Stimulated activated CD8-positive, alpha-beta memory T cell treated with anti-CD3 and anti-CD28 coated beads, Interleukin-7, amount 100 ng/mL, for 24 hours (primary cell): ENCODE data around the gene TMEM201.

ENCODE experiments used
- DNase-seq: peaks from one replicate; pipeline ENCODE4 v3.0.0-alpha.2; 2020; ENCODE audit warnings: low read depth

The TMEM201 gene

GRCh38 chr1:9580942-9581341, 7.8 kb upstream of the TMEM201 start:
- no peak for DNase-seq

GRCh38 chr1:9586147-9586766, 2.5 kb upstream of the TMEM201 start:
- no peak for DNase-seq

GRCh38 chr1:9589144-9589718, 520 bp downstream of the TMEM201 start:
- DNase-seq, result no peak

- DNase-seq, result no peak
Measured at GRCh38 chr1:9589719-9590157, 1.0 kb downstream of the TMEM201 start.

GRCh38 chr1:9590201-9590600, 1.5 kb downstream of the TMEM201 start:
- no peak for DNase-seq

- DNase-seq, result no peak
Measured at GRCh38 chr1:9590945-9591668, 2.4 kb downstream of the TMEM201 start.

- no peak for DNase-seq
Measured at GRCh38 chr1:9591669-9592509, 3.2 kb downstream of the TMEM201 start.

- no peak for DNase-seq
Measured at GRCh38 chr1:9592510-9593075, 3.9 kb downstream of the TMEM201 start.

GRCh38 chr1:9593147-9593491, 4.4 kb downstream of the TMEM201 start:
- no peak for DNase-seq

- DNase-seq, result no peak
Measured at GRCh38 chr1:9593492-9594465, 5.1 kb downstream of the TMEM201 start.

- no peak for DNase-seq
Measured at GRCh38 chr1:9594471-9595155, 5.9 kb downstream of the TMEM201 start.

GRCh38 chr1:9595156-9595967, 6.7 kb downstream of the TMEM201 start:
- no peak for DNase-seq

- DNase-seq, result no peak
Measured at GRCh38 chr1:9595968-9596340, 7.2 kb downstream of the TMEM201 start.

GRCh38 chr1:9596415-9597123, 7.9 kb downstream of the TMEM201 start:
- no peak for DNase-seq

- DNase-seq, result no peak
Measured at GRCh38 chr1:9597361-9598315, 8.9 kb downstream of the TMEM201 start.

- DNase-seq, result no peak
Measured at GRCh38 chr1:9598316-9598700, 9.6 kb downstream of the TMEM201 start.

GRCh38 chr1:9599741-9600140, 11.0 kb downstream of the TMEM201 start:
- no peak for DNase-seq
